Gastrocnemius medialis (tissue), 4 donors: ENCODE results near the gene PSMG2. TPM values are rescaled to one million over a fixed set of nuclear protein-coding genes. Genes with fewer than 3 reads are reported as not detected.

Source experiments
- ATAC-seq, 2 donors: fragments of 150-250 bp; one replicate each; pipeline ENCODE4 v1.9.1; 2016
- DNase-seq, 2 donors: peaks; one replicate each; pipeline ENCODE4 v3.0.0-alpha.2; 2019
- H3K27ac ChIP-seq, 4 donors: fragments of 200-600 bp; sonication (generic); 1 replicate in 1 of 4; 2 replicates in 3 of 4; pipeline ENCODE4 v1.5.1; 2016 to 2018; ENCODE audit warnings: mild to moderate bottlenecking in 2 of 4, moderate library complexity in 1 of 4
- H3K27me3 ChIP-seq, 3 donors: fragments of 200-600 bp; sonication (generic) in 2 of 3; 1 replicate in 1 of 3; 2 replicates in 2 of 3; pipeline versions ENCODE4 v1.5.1 to v1.6.0; 2016 to 2019; ENCODE audit warnings: mild to moderate bottlenecking in 1 of 3, moderate library complexity in 1 of 3
- H3K36me3 ChIP-seq, 2 donors: fragments of 200-600 bp; sonication (generic) in 1 of 2; one replicate each; pipeline ENCODE4 v1.5.1; 2017 to 2018
- H3K4me1 ChIP-seq, 2 donors: fragments of 200-600 bp; sonication (generic) in 1 of 2; one replicate each; pipeline ENCODE4 v1.5.1; 2016 to 2017; ENCODE audit warnings: mild to moderate bottlenecking in 2 of 2
- H3K4me3 ChIP-seq, 4 donors: fragments of 200-600 bp; sonication (generic) in 3 of 4; 1 replicate in 1 of 4; 2 replicates in 3 of 4; pipeline ENCODE4 v1.5.1; 2016 to 2019; ENCODE audit warnings: mild to moderate bottlenecking in 2 of 4
- H3K9me3 ChIP-seq, 3 donors: fragments of 200-600 bp; sonication (generic) in 2 of 3; 1 replicate in 1 of 3; 2 replicates in 2 of 3; pipeline ENCODE4 v1.5.1; 2016 to 2019
- CTCF ChIP-seq, 5 experiments: fragments of 450-650 bp in 3 of 5; fragments of 200-600 bp in 2 of 5; sonication (generic) in 2 of 5; IDR thresholded peaks in 4 of 5; conservative IDR thresholded peaks in 1 of 5; 1 replicate in 4 of 5; 2 replicates in 1 of 5; pipeline ENCODE4 v1.5.1; 2016 to 2019; ENCODE audit warnings: antibody characterized with exemption in 5 of 5, mild to moderate bottlenecking in 3 of 5, moderate library complexity in 3 of 5
- POLR2A ChIP-seq, 2 donors: fragments of 450-650 bp; IDR thresholded peaks; one replicate each; pipeline ENCODE4 v1.6.1; 2017; ENCODE audit warnings: antibody characterized with exemption in 2 of 2, mild to moderate bottlenecking in 2 of 2, moderate library complexity in 2 of 2
- in situ Hi-C, 4 donors: fragments of 200-750 bp; cut with MboI; loops; one replicate each; pipeline versions ENCODE4 v1.15.0 to v1.8.0; 2017; ENCODE audit warnings: low sequenced_read_pairs in 4 of 4
- intact Hi-C: fragments of 100-400 bp; cut with DNase I; formaldehyde crosslinking; loops from one replicate; pipeline ENCODE4 v1.15.1; 2023; ENCODE audit warnings: low total_unique reads
- total RNA-seq, 4 donors: library from RNA; depleted of rRNA; stranded (reverse); fragments of >200 nt; gene quantifications; one replicate each; pipeline versions ENCODE4 v1.1.0 to v1.2.3, GENCODE V29; 2016

PSMG2 gene
- total RNA-seq, 4 donors from 2014 or later: 49.6 to 94.2 (median 63.4) TPM

GRCh38 chr18:12694032-12694431 lies 8.8 kb upstream of the PSMG2 start:
- no peak overlapping the region for H3K4me3 ChIP-seq
- no peak overlapping the region for H3K27ac ChIP-seq
- H3K36me3 ChIP-seq: peaks cover 0 to 27% of the 10 kb centered on the region in 2 donors
- no peak for TF ChIP-seq POLR2A (IDR thresholded peaks at IDR 0.05)
- TF ChIP-seq CTCF (IDR thresholded peaks at IDR 0.05 in 4 of 5, conservative IDR thresholded peaks at IDR 0.05 in 1 of 5): no peak
- in situ Hi-C loops: no loop called here
- intact Hi-C loops: no loop called here
- ATAC-seq (no peak), DNase-seq (no peak)
- H3K9me3 ChIP-seq: no peaks in the 10 kb centered on the region
- no peaks in the 10 kb centered on the region for H3K27me3 ChIP-seq
- H3K4me1 ChIP-seq: no peaks in the 10 kb centered on the region

GRCh38 chr18:12699747-12700146 lies 3.1 kb upstream of the PSMG2 start:
- H3K4me1 ChIP-seq: peaks cover 26 to 28% of the 10 kb centered on the region in 2 donors
- H3K27ac ChIP-seq: no peak overlapping the region
- TF ChIP-seq POLR2A (IDR thresholded peaks at IDR 0.05) (no peak), CTCF (IDR thresholded peaks at IDR 0.05 in 4 of 5, conservative IDR thresholded peaks at IDR 0.05 in 1 of 5) (no peak)
- ATAC-seq (no peak), DNase-seq (no peak)
- H3K9me3 ChIP-seq: no peaks in the 10 kb centered on the region
- in situ Hi-C loops: loop anchor here in 1 of 4 donors (25.0 kb wide), 1 partner anchor 1038 kb away; the partner anchor contains the start of genes FAM210A and RNMT
- no peaks in the 10 kb centered on the region for H3K27me3 ChIP-seq
- intact Hi-C loops: loop anchor here (10.0 kb wide), 3 partner anchors 185 to 1025 kb away; partner anchors contain the start of genes FAM210A, PTPN2, RNMT and SEH1L
- peaks cover 0 to 24% of the 10 kb centered on the region in 2 donors for H3K36me3 ChIP-seq
- H3K4me3 ChIP-seq: no peak overlapping the region

- ATAC-seq (no peak), DNase-seq (no peak)
- Histone ChIP-seq H3K9me3 (no peaks in the 10 kb centered on the region), H3K36me3 (peaks cover 0 to 24% of the 10 kb centered on the region in 2 donors), H3K4me3 (peak overlapping the region in 3 of 4 donors; percentile 72 to 99 (median 90)), H3K4me1 (peaks cover 28 to 29% of the 10 kb centered on the region in 2 donors), H3K27me3 (no peaks in the 10 kb centered on the region), H3K27ac (peak overlapping the region in 3 of 4 donors; percentile 95 to 99 (median 99))
- intact Hi-C loops: loop anchor here (10.0 kb wide), 3 partner anchors 184 to 1024 kb away; partner anchors contain the start of genes FAM210A, PTPN2, RNMT and SEH1L
- in situ Hi-C loops: loop anchor here in 1 of 4 donors (25.0 kb wide), 1 partner anchor 1036 kb away; the partner anchor contains the start of genes FAM210A and RNMT
- no peak for TF ChIP-seq POLR2A (IDR thresholded peaks at IDR 0.05)
- no peak for TF ChIP-seq CTCF (IDR thresholded peaks at IDR 0.05 in 4 of 5, conservative IDR thresholded peaks at IDR 0.05 in 1 of 5)
Observed at GRCh38 chr18:12701161-12701560, 1.7 kb upstream of the PSMG2 start.

- Histone ChIP-seq H3K27me3 (no peaks in the 10 kb centered on the region), H3K4me3 (peak overlapping the region; percentile 72 to 99 (median 94)), H3K27ac (peak overlapping the region; percentile 95 to 99 (median 98)), H3K36me3 (peaks cover 0 to 39% of the 10 kb centered on the region in 2 donors), H3K9me3 (no peaks in the 10 kb centered on the region), H3K4me1 (peaks cover 28 to 29% of the 10 kb centered on the region in 2 donors)
- in situ Hi-C loops (loop anchor here in 1 of 4 donors (25.0 kb wide), 1 partner anchor 1034 kb away; the partner anchor contains the start of genes FAM210A and RNMT), intact Hi-C loops (loop anchor here (10.0 kb wide), 3 partner anchors 182 to 1022 kb away; partner anchors contain the start of genes FAM210A, PTPN2, RNMT and SEH1L)
- ATAC-seq (peak; percentile 61 to 67), DNase-seq (no peak)
- no peak for TF ChIP-seq CTCF (IDR thresholded peaks at IDR 0.05 in 4 of 5, conservative IDR thresholded peaks at IDR 0.05 in 1 of 5)
- no peak for TF ChIP-seq POLR2A (IDR thresholded peaks at IDR 0.05)
Observed at GRCh38 chr18:12703096-12703567, 290 bp downstream of the PSMG2 start.
